PC-3 (cell line): Measurements from ENCODE around the gene TLR3.

Experiments used
- CTCF ChIP-seq: fragments of 300-600 bp; sonication (generic); conservative IDR thresholded peaks from 2 replicates; pipeline ENCODE4 v1.5.1; 2017; ENCODE audit warnings: antibody characterized with exemption, low read depth, mild to moderate bottlenecking, low read length
- EZH2 ChIP-seq: fragments of 300-600 bp; sonication (generic); IDR thresholded peaks from one replicate; pipeline ENCODE4 v1.6.1; 2017; ENCODE audit warnings: antibody characterized with exemption, mild to moderate bottlenecking, low read length; ENCODE audit not compliant: unreplicated experiment

GRCh38 chr4:186121057-186121456 lies 52.1 kb downstream of the TLR3 start:
- TF ChIP-seq CTCF: no peak
- TF ChIP-seq EZH2: no peak
